Astrocyte (in vitro differentiated cells and primary cell): ENCODE data around the gene NDUFC2. TPM values are rescaled to one million over a fixed set of nuclear protein-coding genes. Genes with fewer than 3 reads are reported as not detected.

ENCODE experiments used
- DNase-seq: peaks from one replicate; pipeline ENCODE4 v3.0.0-alpha.2; 2010; ENCODE audit warnings: low read depth
- FAIRE-seq: peaks from 2 replicates; lab custom pipeline; 2011; peaks lifted over from hg19 to GRCh38; lab: Jason Lieb, UNC
- H2AFZ ChIP-seq: 2 replicates; pipeline ENCODE4 v1.6.0; 2012; ENCODE audit warnings: low read depth, low read length, inconsistent platforms
- H3K27ac ChIP-seq: 2 replicates; pipeline ENCODE4 v1.5.1; 2011; ENCODE audit warnings: low read depth, low read length, inconsistent platforms
- H3K27me3 ChIP-seq: 2 replicates; pipeline ENCODE4 v1.6.0; 2011; ENCODE audit warnings: low read length, inconsistent platforms; ENCODE audit not compliant: insufficient read depth
- H3K36me3 ChIP-seq: 2 replicates; pipeline ENCODE4 v1.5.1; 2011; ENCODE audit warnings: low read length, inconsistent platforms; ENCODE audit not compliant: insufficient read depth
- H3K4me1 ChIP-seq: 2 replicates; pipeline ENCODE4 v1.5.1; 2011; ENCODE audit warnings: low read length, inconsistent platforms; ENCODE audit not compliant: insufficient read depth
- H3K4me2 ChIP-seq: 2 replicates; pipeline ENCODE4 v1.6.0; 2012; ENCODE audit warnings: low read length, inconsistent platforms
- H3K4me3 ChIP-seq: 2 replicates; pipeline ENCODE4 v1.5.1; 2011; ENCODE audit warnings: low read depth, mild to moderate bottlenecking, low read length, inconsistent platforms; ENCODE audit not compliant: insufficient read depth
- H3K79me2 ChIP-seq: 2 replicates; pipeline ENCODE4 v1.6.0; 2012; ENCODE audit warnings: mild to moderate bottlenecking, low read length, inconsistent platforms; ENCODE audit not compliant: insufficient read depth
- H3K9ac ChIP-seq: 2 replicates; pipeline ENCODE4 v1.6.0; 2012; ENCODE audit warnings: mild to moderate bottlenecking, low read length, inconsistent platforms
- H3K9me3 ChIP-seq: 2 replicates; pipeline ENCODE4 v1.5.1; 2012; ENCODE audit warnings: low read depth, mild to moderate bottlenecking, low read length, inconsistent platforms; ENCODE audit not compliant: insufficient read depth
- H4K20me1 ChIP-seq: 2 replicates; pipeline ENCODE4 v1.6.0; 2012; ENCODE audit warnings: low read length, inconsistent platforms; ENCODE audit not compliant: insufficient read depth
- H3K27ac Mint-ChIP-seq: one replicate; pipeline ENCODE4 v1.8.0; 2021; ENCODE audit warnings: mild to moderate bottlenecking, mixed read lengths; ENCODE audit not compliant: unreplicated experiment
- H3K27me3 Mint-ChIP-seq: one replicate; pipeline ENCODE4 v1.8.0; 2021; ENCODE audit warnings: low read depth, mixed read lengths; ENCODE audit not compliant: unreplicated experiment
- H3K36me3 Mint-ChIP-seq: one replicate; pipeline ENCODE4 v1.8.0; 2021; ENCODE audit warnings: low read depth, mixed read lengths; ENCODE audit not compliant: unreplicated experiment
- H3K4me1 Mint-ChIP-seq: one replicate; pipeline ENCODE4 v1.8.0; 2021; ENCODE audit warnings: low read depth, mixed read lengths; ENCODE audit not compliant: unreplicated experiment
- H3K4me3 Mint-ChIP-seq: one replicate; pipeline ENCODE4 v1.8.0; 2021; ENCODE audit warnings: mild to moderate bottlenecking, moderate library complexity, mixed read lengths; ENCODE audit not compliant: unreplicated experiment
- H3K9me3 Mint-ChIP-seq: one replicate; pipeline ENCODE4 v1.8.0; 2021; ENCODE audit warnings: mild to moderate bottlenecking, mixed read lengths; ENCODE audit not compliant: unreplicated experiment
- EZH2 ChIP-seq: IDR thresholded peaks from 2 replicates; pipeline ENCODE4 v1.6.1; 2012; ENCODE audit warnings: mild to moderate bottlenecking, low read length, inconsistent platforms; ENCODE audit not compliant: insufficient read depth
- total RNA-seq: library from RNA; stranded (reverse); gene quantifications from 2 replicates; pipeline ENCODE4 v1.2.1, GENCODE V29; 2021
- TF ChIP-seq, protein P1 (sequence below): IDR thresholded peaks from 2 replicates; pipeline ENCODE4 v1.5.1; 2011; ENCODE audit warnings: low read depth, mild to moderate bottlenecking, inconsistent platforms, low read length, moderate library complexity; ENCODE audit not compliant: insufficient read depth

Gene NDUFC2
- total RNA-seq, 1 donor from 2014 or later, result 285 TPM

DNA sequence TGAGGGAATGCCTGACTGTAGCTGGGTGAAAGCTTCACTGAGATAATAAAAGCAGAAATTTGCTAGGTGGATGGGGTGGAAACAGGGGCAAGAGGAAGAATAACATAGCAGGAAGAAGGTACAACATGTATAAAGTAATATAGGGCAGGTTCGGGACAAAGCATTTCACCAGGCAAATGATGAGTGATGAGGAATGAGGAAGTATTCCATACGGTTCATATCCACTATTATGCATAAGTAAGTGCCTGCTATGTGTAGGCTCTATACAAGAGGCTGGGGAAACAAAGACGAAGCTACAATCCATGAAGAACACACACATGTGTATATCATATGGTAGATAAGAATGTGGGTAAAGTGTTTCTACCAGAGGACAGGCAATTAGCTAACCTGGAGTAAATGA is 7.9 kb downstream of the NDUFC2 start:
- Histone ChIP-seq H3K79me2 (peaks cover 68% of the 10 kb centered on the region), H4K20me1 (peaks cover 71% of the 10 kb centered on the region)

DNA sequence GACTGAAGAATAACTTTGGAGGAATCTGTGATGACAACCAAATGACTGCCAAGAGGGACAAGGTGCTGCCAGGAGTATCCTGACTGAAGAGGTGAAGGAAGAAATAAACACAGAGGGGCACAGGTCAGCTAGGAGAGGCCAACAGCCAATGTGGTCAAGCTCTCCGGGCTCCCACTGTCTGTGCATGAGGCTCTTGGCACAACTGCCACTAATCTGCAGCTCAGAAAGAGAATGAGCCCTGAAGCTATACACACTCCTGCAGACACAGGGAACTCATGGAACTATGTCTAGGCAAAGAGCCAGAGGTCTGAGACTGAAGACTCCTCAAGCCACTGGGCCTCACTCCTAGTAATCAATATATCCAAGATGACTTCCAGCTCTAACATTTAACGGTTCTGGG is 9.0 kb downstream of the NDUFC2 start:
- H3K36me3 ChIP-seq, result peaks cover 32% of the 10 kb centered on the region

More for the DNA sequence above, 7.9 kb downstream of the NDUFC2 start:
- Histone ChIP-seq H3K9me3 (no peaks in the 10 kb centered on the region), H3K4me2 (no peak overlapping the region), H2AFZ (no peak overlapping the region), H3K9ac (no peak overlapping the region), H3K4me3 (no peak overlapping the region), H3K4me1 (peaks cover 4% of the 10 kb centered on the region), H3K36me3 (peaks cover 32% of the 10 kb centered on the region), H3K27me3 (no peaks in the 10 kb centered on the region), H3K27ac (no peak overlapping the region)
- H3K27me3 Mint-ChIP-seq, result no peaks in the 10 kb centered on the region
- FAIRE-seq, result no peak
- H3K27ac Mint-ChIP-seq, result no peak overlapping the region
- no peak overlapping the region for H3K4me3 Mint-ChIP-seq
- peaks cover 6% of the 10 kb centered on the region for H3K36me3 Mint-ChIP-seq
- DNase-seq, result no peak
- peaks cover 1% of the 10 kb centered on the region for H3K9me3 Mint-ChIP-seq
- peaks cover 8% of the 10 kb centered on the region for H3K4me1 Mint-ChIP-seq
- no peak for TF ChIP-seq EZH2
- TF ChIP-seq, protein P1, sequence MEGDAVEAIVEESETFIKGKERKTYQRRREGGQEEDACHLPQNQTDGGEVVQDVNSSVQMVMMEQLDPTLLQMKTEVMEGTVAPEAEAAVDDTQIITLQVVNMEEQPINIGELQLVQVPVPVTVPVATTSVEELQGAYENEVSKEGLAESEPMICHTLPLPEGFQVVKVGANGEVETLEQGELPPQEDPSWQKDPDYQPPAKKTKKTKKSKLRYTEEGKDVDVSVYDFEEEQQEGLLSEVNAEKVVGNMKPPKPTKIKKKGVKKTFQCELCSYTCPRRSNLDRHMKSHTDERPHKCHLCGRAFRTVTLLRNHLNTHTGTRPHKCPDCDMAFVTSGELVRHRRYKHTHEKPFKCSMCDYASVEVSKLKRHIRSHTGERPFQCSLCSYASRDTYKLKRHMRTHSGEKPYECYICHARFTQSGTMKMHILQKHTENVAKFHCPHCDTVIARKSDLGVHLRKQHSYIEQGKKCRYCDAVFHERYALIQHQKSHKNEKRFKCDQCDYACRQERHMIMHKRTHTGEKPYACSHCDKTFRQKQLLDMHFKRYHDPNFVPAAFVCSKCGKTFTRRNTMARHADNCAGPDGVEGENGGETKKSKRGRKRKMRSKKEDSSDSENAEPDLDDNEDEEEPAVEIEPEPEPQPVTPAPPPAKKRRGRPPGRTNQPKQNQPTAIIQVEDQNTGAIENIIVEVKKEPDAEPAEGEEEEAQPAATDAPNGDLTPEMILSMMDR, result no peak

DNA sequence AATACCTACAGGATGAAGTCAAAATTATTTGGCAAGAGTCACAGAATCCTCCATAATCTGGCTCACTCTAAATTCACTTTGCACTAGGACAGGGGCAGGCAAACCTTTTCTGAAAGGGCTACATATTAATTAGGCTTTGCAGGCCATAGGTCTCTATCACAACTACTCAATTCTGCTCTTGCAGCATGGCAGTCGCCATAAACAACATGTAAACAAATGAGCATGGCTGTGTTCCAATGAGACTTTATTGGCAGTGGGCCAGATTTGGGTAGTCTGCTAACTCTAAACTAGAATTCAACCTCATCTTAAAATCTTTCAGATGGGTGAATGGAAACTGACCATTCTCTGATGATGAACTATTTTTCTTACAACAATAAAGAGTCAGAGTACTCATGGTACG is 10.2 kb downstream of the NDUFC2 start:
- Mint-ChIP-seq H3K36me3 (peaks cover 9% of the 10 kb centered on the region), H3K4me1 (peaks cover 6% of the 10 kb centered on the region), H3K4me3 (no peak overlapping the region), H3K27me3 (no peaks in the 10 kb centered on the region), H3K9me3 (peaks cover 2% of the 10 kb centered on the region), H3K27ac (no peak overlapping the region)
- no peak overlapping the region for H3K27ac ChIP-seq
- DNase-seq (no peak), FAIRE-seq (no peak)
- H3K4me2 ChIP-seq, result no peak overlapping the region
- no peaks in the 10 kb centered on the region for H3K9me3 ChIP-seq
- H4K20me1 ChIP-seq, result peaks cover 52% of the 10 kb centered on the region
- H3K36me3 ChIP-seq, result peaks cover 32% of the 10 kb centered on the region
- H3K4me3 ChIP-seq, result no peak overlapping the region
- no peak overlapping the region for H3K9ac ChIP-seq
- no peaks in the 10 kb centered on the region for H3K4me1 ChIP-seq
- peaks cover 46% of the 10 kb centered on the region for H3K79me2 ChIP-seq
- H2AFZ ChIP-seq, result no peak overlapping the region
- TF ChIP-seq, protein P1, result no peak
- TF ChIP-seq EZH2, result no peak
- H3K27me3 ChIP-seq, result no peaks in the 10 kb centered on the region

More for the DNA sequence above, 9.0 kb downstream of the NDUFC2 start:
- H3K79me2 ChIP-seq, result peaks cover 58% of the 10 kb centered on the region
- no peak overlapping the region for H3K27ac ChIP-seq
- no peaks in the 10 kb centered on the region for H3K27me3 ChIP-seq
- no peak overlapping the region for H3K4me2 ChIP-seq
- H3K4me3 Mint-ChIP-seq, result no peak overlapping the region
- peaks cover 11% of the 10 kb centered on the region for H3K4me1 Mint-ChIP-seq
- TF ChIP-seq EZH2, result no peak
- TF ChIP-seq, protein P1, result no peak
- no peaks in the 10 kb centered on the region for H3K9me3 ChIP-seq
- H3K27me3 Mint-ChIP-seq, result no peaks in the 10 kb centered on the region
- peaks cover 61% of the 10 kb centered on the region for H4K20me1 ChIP-seq
- H3K4me3 ChIP-seq, result no peak overlapping the region
- peaks cover 2% of the 10 kb centered on the region for H3K9me3 Mint-ChIP-seq
- FAIRE-seq (no peak), DNase-seq (no peak)
- H3K4me1 ChIP-seq, result no peaks in the 10 kb centered on the region
- no peak overlapping the region for H3K27ac Mint-ChIP-seq
- H3K9ac ChIP-seq, result no peak overlapping the region
- no peak overlapping the region for H2AFZ ChIP-seq
- H3K36me3 Mint-ChIP-seq, result peaks cover 6% of the 10 kb centered on the region
